ENCODE results near the gene ADAP1. TPM values are rescaled to one million over a fixed set of nuclear protein-coding genes. Genes with fewer than 3 reads are reported as not detected.

ADAP1 gene
- total and polyA plus RNA-seq, 2 experiments from 2014 or later = 0.24 to 1.1 TPM

DNA sequence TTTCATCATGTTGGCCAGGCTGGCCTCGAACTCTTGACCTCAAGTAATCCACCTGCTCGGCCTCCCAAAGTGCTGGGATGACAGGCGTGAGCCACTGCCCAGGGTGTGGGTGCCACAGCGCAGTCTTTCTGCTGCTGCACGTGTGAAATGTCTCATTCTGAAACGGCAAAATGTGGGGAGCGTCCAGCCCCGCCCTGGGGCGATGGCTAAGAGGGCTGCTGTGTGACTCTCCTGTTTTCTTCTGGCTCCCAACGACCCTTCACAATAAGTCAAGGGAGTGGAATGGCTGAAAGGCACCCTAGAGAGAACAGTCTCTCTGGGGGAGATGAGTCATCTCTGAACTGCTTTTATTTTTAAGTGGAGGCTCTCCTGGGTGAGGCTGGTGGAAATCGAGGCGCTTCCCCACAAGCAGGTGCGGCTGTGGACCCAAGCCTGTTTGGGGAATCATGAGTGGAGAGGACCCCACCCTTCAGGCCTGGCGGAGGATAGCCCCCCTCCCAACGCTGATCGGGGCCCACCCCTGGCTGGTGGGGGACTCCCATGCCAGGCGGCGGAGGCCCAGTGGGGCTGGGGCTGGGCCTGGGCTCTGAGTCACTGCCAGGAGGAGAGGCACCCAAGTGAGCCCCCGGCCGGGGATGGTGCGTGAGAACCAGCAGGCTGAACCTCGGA, 18.0 kb downstream of the ADAP1 start:
- peak; percentile 48 for DNase-seq
- 68 to 69% methylated on average over 17 to 20 of the region's 22 CpGs for WGBS, 2 experiments (ENCODE audit: low coverage in 1 of 2, low lambda C conversion rate in 2 of 2, missing lambda C conversion rate in 2 of 2)
- Histone ChIP-seq H3K36me3 (ENCODE audit: low read depth) (no peaks in the 10 kb centered on the region), H3K4me2 (ENCODE audit: unreplicated experiment) (no peak overlapping the region), H3K27ac (no peak overlapping the region), H3K9ac (no peak overlapping the region), H3K9me3 (ENCODE audit: low read depth) (no peaks in the 10 kb centered on the region), H3K79me2 (ENCODE audit: insufficient read depth) (no peaks in the 10 kb centered on the region), H3K9me2 (ENCODE audit: insufficient read depth) (no peaks in the 10 kb centered on the region), H4K20me1 (ENCODE audit: insufficient read depth) (no peaks in the 10 kb centered on the region), H3K4me1 (ENCODE audit: insufficient read depth) (no peaks in the 10 kb centered on the region), H3K4me3 (no peak overlapping the region), H3K27me3 (replicated peaks; ENCODE audit: insufficient read depth) (peaks cover 13% of the 10 kb centered on the region), H3F3A (ENCODE audit: insufficient read depth) (no peaks in the 10 kb centered on the region), H2AFZ (no peak overlapping the region)
- in situ Hi-C loops (cut with MboI) = no loop called here
- TF ChIP-seq EZH2phosphoT487 (IDR thresholded peaks at IDR 0.05; ENCODE audit: insufficient read depth, low read depth) (no peak), EZH2 (IDR thresholded peaks at IDR 0.05; ENCODE audit: insufficient read depth, poor library complexity, severe bottlenecking) (no peak)

DNA sequence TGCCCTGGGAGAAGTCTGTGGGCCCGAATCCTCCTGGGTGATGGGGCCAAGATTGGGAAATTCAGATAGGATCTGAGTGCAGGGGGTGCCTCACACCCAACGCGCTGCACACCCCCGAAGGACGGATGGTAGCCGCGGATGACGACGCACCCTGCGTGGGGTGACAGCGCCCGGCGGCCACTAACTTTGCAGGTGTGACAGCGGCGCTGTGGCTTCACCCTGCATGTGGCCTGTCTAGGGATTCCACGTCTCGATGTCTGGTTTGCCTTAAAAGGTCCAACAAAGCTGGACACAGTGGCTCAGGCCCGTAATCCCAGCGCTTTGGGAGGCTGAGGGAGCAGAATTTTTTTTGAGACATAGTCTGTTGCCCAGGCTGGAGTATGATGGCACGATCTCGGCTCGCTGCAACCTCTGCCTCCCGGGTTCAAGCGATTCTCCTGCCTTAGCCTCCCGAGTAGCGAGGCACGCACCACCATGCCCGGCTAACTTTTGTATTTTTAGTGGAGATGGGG, 18.6 kb downstream of the ADAP1 start:
- Histone ChIP-seq H3K4me2 (ENCODE audit: unreplicated experiment) (no peak overlapping the region), H3F3A (ENCODE audit: insufficient read depth) (no peaks in the 10 kb centered on the region), H3K9me3 (ENCODE audit: low read depth) (no peaks in the 10 kb centered on the region), H3K4me1 (ENCODE audit: insufficient read depth) (no peaks in the 10 kb centered on the region), H4K20me1 (ENCODE audit: insufficient read depth) (no peaks in the 10 kb centered on the region), H3K9ac (no peak overlapping the region), H2AFZ (no peak overlapping the region), H3K4me3 (no peak overlapping the region), H3K27me3 (replicated peaks; ENCODE audit: insufficient read depth) (peaks cover 11% of the 10 kb centered on the region), H3K27ac (no peak overlapping the region), H3K36me3 (ENCODE audit: low read depth) (no peaks in the 10 kb centered on the region), H3K79me2 (ENCODE audit: insufficient read depth) (no peaks in the 10 kb centered on the region), H3K9me2 (ENCODE audit: insufficient read depth) (no peaks in the 10 kb centered on the region)
- no peak for TF ChIP-seq EZH2phosphoT487 (IDR thresholded peaks at IDR 0.05; ENCODE audit: insufficient read depth, low read depth)
- no peak for TF ChIP-seq EZH2 (IDR thresholded peaks at IDR 0.05; ENCODE audit: insufficient read depth, poor library complexity, severe bottlenecking)
- in situ Hi-C loops (cut with MboI) = no loop called here
- no peak for DNase-seq
- WGBS, 2 experiments (ENCODE audit: low coverage in 1 of 2, low lambda C conversion rate in 2 of 2, missing lambda C conversion rate in 2 of 2) = 88 to 92% methylated on average over 28 of the region's 28 CpGs

DNA sequence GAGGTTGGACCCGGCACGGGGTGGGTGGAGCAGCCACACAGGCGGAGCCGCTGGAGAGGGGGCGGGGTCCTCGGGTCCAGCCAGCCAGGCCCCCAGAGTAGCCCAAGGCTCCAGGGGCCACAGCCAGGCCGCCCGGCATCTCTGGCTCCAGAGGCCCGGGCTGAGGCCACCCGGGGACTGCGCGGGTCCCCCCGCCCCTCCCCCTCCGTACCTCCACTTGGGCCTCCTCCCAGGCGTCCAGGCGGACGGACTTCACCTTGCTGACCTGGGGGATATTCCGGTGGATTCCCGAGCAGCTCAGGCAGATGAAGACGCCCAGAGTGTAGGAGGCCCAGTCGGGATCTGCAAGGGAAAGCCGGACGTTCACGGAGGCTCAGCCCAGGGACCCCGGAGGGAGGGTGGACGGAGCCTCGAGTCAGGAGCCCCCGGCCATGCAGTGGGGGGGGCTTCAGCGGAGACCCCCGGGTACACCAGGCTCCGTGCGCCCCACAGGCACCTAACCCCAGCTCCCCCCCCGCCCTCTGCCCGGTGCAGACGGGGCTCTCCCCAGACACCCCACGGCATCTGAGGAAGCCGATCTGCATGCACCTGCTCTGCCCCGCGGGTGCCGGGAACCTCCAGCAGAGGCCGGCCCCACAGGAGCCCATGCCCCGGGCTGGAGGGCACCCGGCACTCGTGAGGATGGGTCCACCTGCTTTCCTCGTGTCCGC, 19.2 kb downstream of the ADAP1 start:
- H3F3A ChIP-seq (ENCODE audit: insufficient read depth) = no peaks in the 10 kb centered on the region
- H3K9me3 ChIP-seq (ENCODE audit: low read depth) = no peaks in the 10 kb centered on the region
- no peak for DNase-seq
- H3K9ac ChIP-seq = no peak overlapping the region
- H3K36me3 ChIP-seq (ENCODE audit: low read depth) = no peaks in the 10 kb centered on the region
- H3K4me2 ChIP-seq (ENCODE audit: unreplicated experiment) = no peak overlapping the region
- no peaks in the 10 kb centered on the region for H3K79me2 ChIP-seq (ENCODE audit: insufficient read depth)
- H3K27me3 ChIP-seq (replicated peaks; ENCODE audit: insufficient read depth) = 0 out of 2 replicates have a peak, but pooled peaks cover 5% of the 10 kb centered on the region
- TF ChIP-seq EZH2 (IDR thresholded peaks at IDR 0.05; ENCODE audit: insufficient read depth, poor library complexity, severe bottlenecking) (no peak), EZH2phosphoT487 (IDR thresholded peaks at IDR 0.05; ENCODE audit: insufficient read depth, low read depth) (no peak)
- no peak overlapping the region for H3K4me3 ChIP-seq
- in situ Hi-C loops (cut with MboI) = no loop called here
- H2AFZ ChIP-seq = no peak overlapping the region
- H3K4me1 ChIP-seq (ENCODE audit: insufficient read depth) = no peaks in the 10 kb centered on the region
- no peak overlapping the region for H3K27ac ChIP-seq
- H4K20me1 ChIP-seq (ENCODE audit: insufficient read depth) = no peaks in the 10 kb centered on the region
- H3K9me2 ChIP-seq (ENCODE audit: insufficient read depth) = no peaks in the 10 kb centered on the region
- WGBS, 2 experiments (ENCODE audit: low coverage in 1 of 2, low lambda C conversion rate in 2 of 2, missing lambda C conversion rate in 2 of 2) = 55 to 59% methylated on average over 28 to 45 of the region's 46 CpGs

DNA sequence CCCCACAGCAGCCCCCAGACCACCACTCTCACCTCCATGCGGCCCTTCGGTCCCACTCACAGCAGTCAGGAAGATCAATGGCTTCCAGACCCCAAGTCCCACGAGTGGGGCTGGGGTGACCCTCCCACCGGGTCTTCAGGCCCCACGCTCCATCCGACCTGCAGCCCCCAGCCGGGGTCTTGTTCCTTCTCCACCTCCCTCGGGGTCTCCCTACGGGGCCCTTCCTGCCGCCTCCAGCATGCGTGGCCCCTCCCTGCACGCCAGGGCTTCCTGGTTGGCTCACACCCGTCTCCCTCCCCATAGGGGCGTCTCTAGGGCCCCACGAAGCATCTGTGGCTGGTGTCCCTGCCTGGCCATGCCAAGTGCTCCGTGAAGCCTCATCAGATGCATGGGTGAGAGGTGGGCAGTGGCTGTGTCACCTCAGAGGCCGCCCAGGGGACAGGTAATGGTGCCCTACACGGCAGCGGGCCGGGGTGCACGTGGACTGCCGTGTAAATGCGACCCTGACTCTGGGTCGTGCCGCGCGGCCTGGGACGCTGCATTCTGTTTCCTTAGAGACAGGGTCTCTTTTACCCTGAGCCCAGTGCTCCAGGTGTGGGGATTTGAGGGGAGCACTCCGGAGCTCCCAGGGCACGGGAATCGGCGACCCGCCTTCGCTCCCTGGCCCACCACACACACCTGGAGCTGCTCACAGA, 19.9 kb downstream of the ADAP1 start:
- H3K36me3 ChIP-seq (ENCODE audit: low read depth) = no peaks in the 10 kb centered on the region
- H3K9me3 ChIP-seq (ENCODE audit: low read depth) = no peaks in the 10 kb centered on the region
- H3K9me2 ChIP-seq (ENCODE audit: insufficient read depth) = no peaks in the 10 kb centered on the region
- DNase-seq = no peak
- H3K27ac ChIP-seq = no peak overlapping the region
- in situ Hi-C loops (cut with MboI) = no loop called here
- H3K4me3 ChIP-seq = no peak overlapping the region
- no peaks in the 10 kb centered on the region for H3K79me2 ChIP-seq (ENCODE audit: insufficient read depth)
- H3K4me1 ChIP-seq (ENCODE audit: insufficient read depth) = no peaks in the 10 kb centered on the region
- H4K20me1 ChIP-seq (ENCODE audit: insufficient read depth) = no peaks in the 10 kb centered on the region
- no peak overlapping the region for H3K4me2 ChIP-seq (ENCODE audit: unreplicated experiment)
- 46 to 53% methylated on average over 31 to 34 of the region's 34 CpGs for WGBS, 2 experiments (ENCODE audit: low coverage in 1 of 2, low lambda C conversion rate in 2 of 2, missing lambda C conversion rate in 2 of 2)
- H3K27me3 ChIP-seq (replicated peaks; ENCODE audit: insufficient read depth) = 0 out of 2 replicates have a peak, but pooled peaks cover 4% of the 10 kb centered on the region
- no peak overlapping the region for H2AFZ ChIP-seq
- H3K9ac ChIP-seq = no peak overlapping the region
- H3F3A ChIP-seq (ENCODE audit: insufficient read depth) = no peaks in the 10 kb centered on the region
- TF ChIP-seq EZH2phosphoT487 (IDR thresholded peaks at IDR 0.05; ENCODE audit: insufficient read depth, low read depth) (no peak), EZH2 (IDR thresholded peaks at IDR 0.05; ENCODE audit: insufficient read depth, poor library complexity, severe bottlenecking) (no peak)
